HG03432 (cell line): ENCODE measurements around the gene COX7B.
"Not testable (repeated sequence)": the region's sequence is repeated elsewhere in the genome, so short reads cannot be mapped to it uniquely, and the experiment has no call there.

Experiments used
- ATAC-seq: cut with Tn5 transposase; IDR thresholded peaks from one replicate; pipeline ENCODE4 v1.9.1; 2021; ENCODE audit warnings: mild to moderate bottlenecking, moderate library complexity; ENCODE audit not compliant: unreplicated experiment

Gene COX7B

DNA sequence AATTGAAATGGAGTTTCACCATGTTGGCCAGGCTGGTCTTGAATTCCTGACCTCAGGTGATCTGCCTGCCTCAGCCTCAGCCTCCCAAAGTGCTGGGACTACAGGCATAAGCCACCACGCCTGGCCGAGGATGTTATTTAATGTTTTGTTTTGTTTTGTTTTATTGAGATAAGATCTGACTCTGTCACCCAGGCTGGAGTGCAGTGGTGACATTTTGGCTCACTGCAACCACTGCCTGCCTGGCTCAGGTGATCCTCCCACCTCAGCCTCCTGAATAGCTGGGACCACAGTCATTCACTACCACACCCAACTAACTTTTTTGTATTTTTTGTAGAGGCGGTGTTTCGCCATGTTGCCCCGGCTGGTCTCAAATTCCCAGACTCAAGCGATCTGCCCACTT lies 45.8 kb downstream of the COX7B start:
- not testable (repeated sequence) for ATAC-seq

DNA sequence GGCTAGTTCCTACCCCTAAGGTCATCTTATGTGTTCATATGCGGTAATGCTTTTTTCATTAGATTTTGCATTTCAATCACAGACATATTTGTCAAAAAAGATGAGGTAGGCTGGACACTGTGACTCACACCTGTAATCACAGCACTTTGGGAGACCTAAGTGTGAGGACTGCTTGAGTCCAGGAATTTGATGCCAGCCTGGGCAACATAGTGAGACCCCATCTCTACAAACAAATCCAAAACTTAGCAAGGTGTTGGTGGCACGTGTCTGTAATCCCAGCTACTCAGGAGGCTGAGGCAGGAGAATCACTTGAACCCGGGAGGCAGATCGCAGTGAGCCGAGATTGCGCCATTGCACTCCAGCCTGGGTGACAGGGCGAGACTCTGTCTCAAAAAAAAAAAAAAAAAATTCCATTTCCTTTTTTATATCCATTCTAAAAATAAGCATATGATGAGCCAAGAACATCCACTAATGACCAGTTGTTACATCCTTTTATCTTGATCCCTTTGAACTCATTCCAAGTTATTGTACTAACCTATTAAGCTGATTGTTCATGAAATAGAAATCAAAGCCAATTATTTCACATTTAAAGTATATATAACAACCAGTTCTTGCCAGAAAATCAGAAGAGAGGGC lies 46.8 kb downstream of the COX7B start:
- ATAC-seq: no peak

DNA sequence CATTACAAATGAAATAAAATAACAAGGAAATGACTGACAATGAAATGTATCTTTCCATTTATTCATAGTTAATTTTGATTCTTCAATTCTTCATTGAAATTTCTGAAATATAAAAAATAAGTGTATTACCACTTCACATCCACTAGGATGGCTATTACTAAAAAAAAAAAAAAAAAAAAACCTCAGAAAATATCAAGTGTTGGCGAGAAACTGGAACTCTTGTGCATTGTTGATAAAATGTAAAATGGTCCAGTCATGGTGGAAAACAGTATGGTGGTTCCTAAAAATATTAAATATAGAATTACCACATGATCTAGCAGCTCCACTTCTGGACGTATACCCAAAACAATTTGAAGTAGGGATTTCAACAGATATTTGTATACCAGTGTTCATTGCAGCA lies 47.3 kb downstream of the COX7B start:
- ATAC-seq: no peak

DNA sequence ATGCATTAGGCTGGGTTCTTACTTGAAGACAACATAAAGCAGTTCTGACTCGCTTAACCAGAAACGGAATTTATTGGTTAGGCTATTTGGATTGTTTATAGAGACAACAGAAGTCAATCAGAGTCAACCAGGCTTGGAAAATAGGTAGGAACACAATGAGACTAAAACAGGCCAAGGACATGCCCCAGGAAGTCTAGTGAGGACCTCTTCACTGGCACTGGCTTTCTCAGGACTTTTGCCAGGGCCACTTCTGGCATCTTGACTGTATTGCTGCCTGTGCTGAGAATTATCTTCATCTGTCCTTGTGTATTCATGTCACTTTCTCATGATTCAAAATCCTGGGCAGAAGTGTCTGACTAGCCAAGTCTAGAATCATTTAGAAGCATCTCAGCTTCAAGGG lies 50.6 kb downstream of the COX7B start:
- ATAC-seq: no peak

DNA sequence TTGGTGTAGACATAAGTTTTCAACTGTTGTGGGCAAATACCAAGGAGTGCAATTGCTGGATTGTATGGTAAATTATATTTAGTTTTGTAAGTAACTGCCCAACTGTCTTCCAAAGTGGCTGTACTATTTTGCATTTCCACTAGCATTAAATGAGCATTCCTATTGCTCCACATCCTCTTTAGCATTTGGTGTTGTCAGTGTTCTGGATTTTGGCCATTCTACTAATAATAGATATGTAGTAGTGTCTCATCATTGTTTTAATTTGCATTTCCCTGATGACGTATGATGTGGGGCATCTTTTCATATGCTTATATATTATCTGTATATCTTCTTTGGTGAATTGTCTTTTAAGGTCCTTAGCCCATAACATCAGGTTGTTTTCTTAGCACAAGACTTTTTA lies 52.9 kb downstream of the COX7B start:
- no peak for ATAC-seq

DNA sequence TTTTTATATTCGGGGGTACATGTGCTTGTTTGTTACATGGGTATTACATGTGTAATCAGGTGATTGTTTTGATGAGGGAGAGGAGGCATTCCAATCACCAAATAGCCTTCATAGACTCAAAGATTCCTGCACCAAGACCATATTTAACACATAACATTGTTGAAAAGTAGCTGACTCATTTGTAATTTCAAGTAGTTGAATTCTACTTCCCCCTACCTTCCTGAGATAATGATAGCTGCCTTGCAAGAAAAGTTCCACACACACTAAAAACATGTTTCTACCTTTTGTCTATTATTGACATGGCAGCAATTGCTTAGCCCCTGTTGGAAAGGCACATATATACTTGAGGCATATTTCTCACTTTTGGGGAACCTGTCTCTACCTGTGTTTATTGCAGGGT lies 54.0 kb downstream of the COX7B start:
- no peak for ATAC-seq

DNA sequence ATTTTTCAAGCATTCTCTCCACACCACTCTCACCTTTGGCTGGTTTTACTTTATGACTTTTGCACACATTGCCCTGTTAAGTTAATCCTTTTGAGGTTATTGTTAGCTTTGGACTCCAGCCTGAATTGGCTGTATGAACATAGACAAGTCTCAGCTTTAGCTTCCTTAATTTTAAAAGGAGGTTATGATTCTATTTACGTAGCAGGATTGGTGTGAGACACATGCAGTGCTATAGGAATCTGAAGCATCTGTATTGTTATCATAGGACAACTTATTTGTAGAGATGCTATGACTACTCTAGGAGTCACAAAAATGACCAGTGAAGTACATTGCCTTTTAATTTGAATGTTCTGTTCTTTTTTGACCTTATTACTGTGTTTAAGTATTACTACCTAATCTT lies 54.4 kb downstream of the COX7B start:
- no peak for ATAC-seq
